D721Med (cell line): Measurements from ENCODE around the gene GAS7.

ENCODE experiments used
- DNase-seq: peaks from one replicate; pipeline ENCODE4 v3.0.0; 2011; ENCODE audit warnings: low spot score; ENCODE audit not compliant: insufficient read length
- FAIRE-seq: peaks from 2 replicates; lab custom pipeline; 2011; peaks lifted over from hg19 to GRCh38; lab: Jason Lieb, UNC
- TF ChIP-seq, protein P1 (sequence below): IDR thresholded peaks from 2 replicates; pipeline ENCODE4 v1.5.1; 2012; ENCODE audit warnings: mild to moderate bottlenecking, control low read depth; ENCODE audit not compliant: insufficient read depth; ENCODE audit errors: missing control alignments

The GAS7 gene

DNA sequence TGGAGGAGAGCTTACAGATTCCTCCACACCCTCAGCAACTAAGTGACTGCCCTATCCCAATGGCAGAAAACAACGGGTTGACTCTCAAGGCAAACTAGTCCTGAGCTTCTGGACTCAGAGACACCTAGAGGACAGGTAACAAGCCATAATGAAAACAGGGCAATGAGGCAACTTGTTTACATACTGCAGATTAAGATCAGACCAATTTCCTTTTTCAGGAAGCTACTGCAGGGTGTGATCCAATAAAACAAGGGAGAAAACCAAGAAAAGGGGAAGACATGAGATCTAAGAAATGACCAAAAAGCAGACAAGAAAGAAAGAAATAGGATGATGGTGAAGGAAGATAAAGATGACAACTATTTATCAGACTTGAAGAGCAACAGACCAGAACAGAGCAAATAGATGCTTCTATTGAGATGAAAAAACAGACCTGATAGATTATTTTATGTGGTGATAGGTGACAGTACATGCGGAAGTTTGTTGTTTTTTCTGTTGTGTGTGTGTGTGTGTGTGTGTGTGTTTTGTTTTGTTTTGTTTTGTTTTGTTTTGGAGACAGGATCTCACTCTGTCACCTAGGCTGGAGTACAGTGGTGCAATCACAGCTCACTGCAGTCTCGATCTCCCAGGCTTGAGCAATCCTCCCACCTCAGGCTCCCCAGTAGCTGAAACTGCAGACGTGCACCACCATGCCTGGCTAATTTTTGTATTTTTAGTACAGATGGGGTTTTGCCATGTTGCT is 120.7 kb downstream of the GAS7 start:
- FAIRE-seq (no peak), DNase-seq (no peak)
- TF ChIP-seq, protein P1, sequence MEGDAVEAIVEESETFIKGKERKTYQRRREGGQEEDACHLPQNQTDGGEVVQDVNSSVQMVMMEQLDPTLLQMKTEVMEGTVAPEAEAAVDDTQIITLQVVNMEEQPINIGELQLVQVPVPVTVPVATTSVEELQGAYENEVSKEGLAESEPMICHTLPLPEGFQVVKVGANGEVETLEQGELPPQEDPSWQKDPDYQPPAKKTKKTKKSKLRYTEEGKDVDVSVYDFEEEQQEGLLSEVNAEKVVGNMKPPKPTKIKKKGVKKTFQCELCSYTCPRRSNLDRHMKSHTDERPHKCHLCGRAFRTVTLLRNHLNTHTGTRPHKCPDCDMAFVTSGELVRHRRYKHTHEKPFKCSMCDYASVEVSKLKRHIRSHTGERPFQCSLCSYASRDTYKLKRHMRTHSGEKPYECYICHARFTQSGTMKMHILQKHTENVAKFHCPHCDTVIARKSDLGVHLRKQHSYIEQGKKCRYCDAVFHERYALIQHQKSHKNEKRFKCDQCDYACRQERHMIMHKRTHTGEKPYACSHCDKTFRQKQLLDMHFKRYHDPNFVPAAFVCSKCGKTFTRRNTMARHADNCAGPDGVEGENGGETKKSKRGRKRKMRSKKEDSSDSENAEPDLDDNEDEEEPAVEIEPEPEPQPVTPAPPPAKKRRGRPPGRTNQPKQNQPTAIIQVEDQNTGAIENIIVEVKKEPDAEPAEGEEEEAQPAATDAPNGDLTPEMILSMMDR = no peak

DNA sequence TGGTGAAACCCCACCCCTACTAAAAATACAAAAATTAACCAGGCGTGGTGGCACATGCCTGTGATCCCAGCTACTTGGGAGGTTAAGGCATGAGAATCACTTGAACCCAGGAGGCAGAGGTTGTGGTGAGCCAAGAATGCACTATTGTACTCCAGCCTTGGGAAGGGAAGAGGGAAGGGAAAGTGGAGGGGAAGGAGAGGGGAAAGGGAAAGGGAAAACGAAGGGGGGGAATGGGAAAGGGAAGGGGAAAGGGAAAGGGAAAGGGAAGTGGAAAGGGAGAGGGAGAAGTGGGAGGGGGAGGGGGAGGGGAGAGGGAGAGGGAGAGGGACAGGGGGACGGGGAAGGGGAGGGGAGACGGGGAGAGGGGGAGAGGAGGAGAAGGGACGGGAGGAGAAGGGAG is 122.5 kb downstream of the GAS7 start:
- FAIRE-seq = no peak
- no peak for DNase-seq
- TF ChIP-seq, protein P1 = no peak

DNA sequence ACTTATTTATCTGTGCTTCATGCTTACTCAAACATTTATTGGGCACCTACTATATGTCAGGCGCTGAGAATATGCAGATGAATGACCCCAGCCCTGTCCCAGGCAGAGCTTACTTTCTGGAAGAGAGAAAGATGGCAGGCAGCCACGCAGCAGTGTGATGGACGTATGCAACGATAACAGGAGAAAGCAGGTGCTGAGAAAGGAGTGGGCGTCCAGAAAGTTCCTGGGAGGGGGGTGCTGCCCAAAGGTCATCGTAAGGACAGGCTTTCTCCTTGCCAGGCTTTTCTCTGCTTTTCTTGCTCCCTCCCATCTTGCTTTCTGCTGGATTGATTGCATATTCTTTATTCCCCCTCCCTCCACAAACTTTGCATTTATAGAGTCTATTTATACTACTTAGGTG is 124.5 kb downstream of the GAS7 start:
- no peak for FAIRE-seq
- TF ChIP-seq, protein P1 = no peak

DNA sequence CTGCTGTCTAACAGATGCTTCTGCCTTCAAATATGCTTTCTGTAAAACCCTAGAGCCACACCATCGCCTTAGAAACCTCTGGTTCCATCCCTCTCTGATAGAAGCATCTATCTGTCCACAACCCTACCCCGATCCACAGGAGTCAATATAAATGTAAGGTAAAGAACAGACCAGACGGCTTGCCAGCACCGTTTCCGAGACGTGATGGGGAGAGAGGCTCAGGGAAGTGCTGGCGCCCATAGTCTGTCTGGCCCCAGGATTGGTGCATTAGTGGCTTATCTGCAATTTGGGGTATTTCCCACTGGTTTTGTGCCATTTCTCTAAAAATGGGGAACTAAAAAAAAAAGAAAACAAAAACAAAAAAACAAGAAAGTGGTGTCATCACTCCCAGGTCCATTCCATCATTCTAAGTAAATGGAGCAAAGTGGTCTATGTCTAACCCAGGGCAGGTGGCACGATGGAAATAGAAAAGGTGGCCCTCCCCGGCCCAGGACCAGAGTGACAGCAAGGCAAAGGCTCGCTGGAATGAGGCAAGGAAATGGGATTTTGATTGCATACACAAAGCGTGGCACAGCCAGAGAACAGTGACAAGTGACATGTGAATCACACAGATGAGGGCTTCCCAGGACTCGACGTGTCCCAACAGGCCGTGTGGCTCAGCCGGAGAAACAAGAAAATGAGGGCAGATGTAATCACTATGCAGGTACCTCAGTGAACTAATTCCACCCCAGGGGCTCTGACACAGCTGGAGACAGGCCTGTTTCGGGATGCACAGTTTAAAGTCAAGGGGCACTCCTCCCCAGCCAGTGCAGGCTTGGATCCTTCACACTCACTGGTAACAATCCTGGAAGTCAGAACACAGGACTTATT is 125.6 kb downstream of the GAS7 start:
- no peak for FAIRE-seq
- no peak for DNase-seq
- TF ChIP-seq, protein P1 = no peak

More for the DNA sequence above, 124.5 kb downstream of the GAS7 start:
- DNase-seq = no peak

DNA sequence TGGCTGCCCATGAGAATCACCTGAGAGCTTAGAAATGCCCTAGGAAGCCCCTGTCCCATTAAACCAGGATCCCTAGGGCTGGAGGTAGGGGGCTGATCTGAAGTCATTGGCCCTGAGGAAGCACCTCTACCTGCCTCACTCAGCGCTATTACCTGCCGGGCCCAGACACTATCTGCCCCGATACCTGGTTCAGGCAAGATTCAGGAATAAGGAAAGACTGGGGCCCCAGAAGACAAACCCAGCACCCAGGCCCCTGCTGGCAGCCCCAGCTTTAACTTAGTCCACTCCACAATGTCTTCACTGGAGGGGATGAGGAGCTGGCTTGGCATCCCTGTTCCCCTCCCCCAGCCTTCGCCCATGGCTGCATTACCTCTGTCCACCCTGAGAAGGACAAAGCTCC is 126.3 kb downstream of the GAS7 start:
- FAIRE-seq (no peak), DNase-seq (no peak)
- TF ChIP-seq, protein P1 = no peak

DNA sequence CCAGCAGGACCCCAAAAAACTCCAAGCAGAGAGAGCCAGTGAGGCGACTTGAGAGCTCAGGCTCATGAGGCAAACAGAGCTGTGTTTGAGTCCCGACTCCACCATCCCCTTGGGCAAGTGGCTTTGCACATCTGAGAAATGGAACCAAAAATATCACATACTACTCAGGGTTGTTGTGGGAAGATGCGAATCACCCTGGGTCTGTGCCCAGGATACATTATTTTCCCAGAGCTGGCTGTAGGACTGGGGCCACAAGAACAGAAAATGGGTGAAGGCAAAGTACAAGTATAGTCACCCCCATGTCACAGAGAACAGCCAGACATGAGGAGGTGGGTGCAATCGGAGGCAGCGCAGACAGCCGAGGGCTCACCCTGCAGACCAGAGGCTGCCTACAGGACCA is 127.3 kb downstream of the GAS7 start:
- TF ChIP-seq, protein P1 = no peak
- FAIRE-seq (no peak), DNase-seq (no peak)
